ENCODE measurements around the gene CDKN1C. TPM values are rescaled to one million over a fixed set of nuclear protein-coding genes. Genes with fewer than 3 reads are reported as not detected.

Gene CDKN1C
- total and polyA plus RNA-seq, 2 donors from 2014 or later = 54.8 to 192 TPM

GRCh38 chr11:2931771-2932738 lies 46.5 kb upstream of the CDKN1C start:
- intact Hi-C loops (cut with DNase I) = no loop called here
- Histone ChIP-seq H3K27ac (ENCODE audit: low read depth in 2 of 2, low read length in 2 of 2) (no peak overlapping the region), H3K4me3 (ENCODE audit: low read length in 3 of 3) (no peak overlapping the region), H3K9ac (ENCODE audit: low read length in 3 of 3) (no peak overlapping the region), H3K36me3 (ENCODE audit: control insufficient read depth in 2 of 3, insufficient read depth in 3 of 3, low read length in 3 of 3) (no peaks in the 10 kb centered on the region), H3K9me3 (ENCODE audit: control insufficient read depth in 2 of 3, insufficient read depth in 1 of 3, low read length in 3 of 3) (no peaks in the 10 kb centered on the region), H3K4me1 (ENCODE audit: control insufficient read depth in 2 of 3, insufficient read depth in 2 of 3, low read depth in 1 of 3, low read length in 3 of 3) (peaks cover 0 to 11% (median 3%) of the 10 kb centered on the region in 3 donors), H3K27me3 (ENCODE audit: control insufficient read depth, insufficient read depth, low read length) (peaks cover 2% of the 10 kb centered on the region)
- no peak for TF ChIP-seq CTCF (IDR thresholded peaks at IDR 0.05; ENCODE audit: borderline replicate concordance, extremely low read depth, insufficient read depth)
- no peak for FAIRE-seq
- DNase-seq = peak in 1 of 5 donors; percentile 81

GRCh38 chr11:2931420-2931746 lies 45.8 kb upstream of the CDKN1C start:
- Histone ChIP-seq H3K36me3 (ENCODE audit: control insufficient read depth in 2 of 3, insufficient read depth in 3 of 3, low read length in 3 of 3) (no peaks in the 10 kb centered on the region), H3K4me1 (ENCODE audit: control insufficient read depth in 2 of 3, insufficient read depth in 2 of 3, low read depth in 1 of 3, low read length in 3 of 3) (peaks cover 0 to 11% (median 3%) of the 10 kb centered on the region in 3 donors), H3K27ac (ENCODE audit: low read depth in 2 of 2, low read length in 2 of 2) (no peak overlapping the region), H3K9me3 (ENCODE audit: control insufficient read depth in 2 of 3, insufficient read depth in 1 of 3, low read length in 3 of 3) (no peaks in the 10 kb centered on the region), H3K4me3 (ENCODE audit: low read length in 3 of 3) (no peak overlapping the region), H3K9ac (ENCODE audit: low read length in 3 of 3) (no peak overlapping the region), H3K27me3 (ENCODE audit: control insufficient read depth, insufficient read depth, low read length) (peaks cover 2% of the 10 kb centered on the region)
- no peak for FAIRE-seq
- TF ChIP-seq CTCF (IDR thresholded peaks at IDR 0.05; ENCODE audit: borderline replicate concordance, extremely low read depth, insufficient read depth) = no peak
- no peak for DNase-seq
- intact Hi-C loops (cut with DNase I) = no loop called here

- H3K27ac ChIP-seq (ENCODE audit: low read depth in 2 of 2, low read length in 2 of 2) = peak overlapping the region in 1 of 2 donors; percentile 41
- DNase-seq = peak; percentile 70 to 94 (median 80)
Observed at GRCh38 chr11:2930704-2931419, 45.3 kb upstream of the CDKN1C start.

More at GRCh38 chr11:2930704-2931419, 45.3 kb upstream of the CDKN1C start:
- TF ChIP-seq CTCF (IDR thresholded peaks at IDR 0.05; ENCODE audit: borderline replicate concordance, extremely low read depth, insufficient read depth) = peak; percentile 90
- FAIRE-seq = no peak
- H3K27me3 ChIP-seq (ENCODE audit: control insufficient read depth, insufficient read depth, low read length) = peaks cover 2% of the 10 kb centered on the region
- no peaks in the 10 kb centered on the region for H3K36me3 ChIP-seq (ENCODE audit: control insufficient read depth in 2 of 3, insufficient read depth in 3 of 3, low read length in 3 of 3)
- peaks cover 0 to 11% (median 3%) of the 10 kb centered on the region in 3 donors for H3K4me1 ChIP-seq (ENCODE audit: control insufficient read depth in 2 of 3, insufficient read depth in 2 of 3, low read depth in 1 of 3, low read length in 3 of 3)
- peak overlapping the region in 2 of 3 donors; percentile 36 to 40 for H3K4me3 ChIP-seq (ENCODE audit: low read length in 3 of 3)
- intact Hi-C loops (cut with DNase I) = no loop called here
- H3K9me3 ChIP-seq (ENCODE audit: control insufficient read depth in 2 of 3, insufficient read depth in 1 of 3, low read length in 3 of 3) = no peaks in the 10 kb centered on the region
- H3K9ac ChIP-seq (ENCODE audit: low read length in 3 of 3) = peak overlapping the region in 2 of 3 donors; percentile 43 to 55
